HepG2 (cell line): ENCODE measurements around the gene PRR36. TPM values are rescaled to one million over a fixed set of nuclear protein-coding genes. Genes with fewer than 3 reads are reported as not detected.

ENCODE experiments used
- BCL3 ChIP-seq: sonication (generic); formaldehyde crosslinking; IDR thresholded peaks from 2 replicates; pipeline ENCODE4 v1.5.1; 2020; ENCODE audit warnings: mild to moderate bottlenecking, missing genetic modification reagents, moderate library complexity
- CBX5 ChIP-seq: sonication (generic); formaldehyde crosslinking; IDR thresholded peaks from 2 replicates; pipeline ENCODE4 v1.4.0; 2020; ENCODE audit warnings: missing genetic modification reagents, borderline replicate concordance
- CREB1 ChIP-seq, 2 experiments: fragments of 450-650 bp in 1 of 2; IDR thresholded peaks; 2 replicates each; pipeline ENCODE4 v1.6.1; 2016 to 2017; ENCODE audit warnings: control low read depth in 1 of 2, mild to moderate bottlenecking in 1 of 2, missing compliant biosample characterization in 1 of 2, missing genetic modification characterization in 1 of 2
- HIC2 ChIP-seq: sonication (generic); formaldehyde crosslinking; IDR thresholded peaks from 2 replicates; pipeline ENCODE4 v1.9.0; 2022; ENCODE audit warnings: low read depth, missing genetic modification reagents
- KIAA2018 ChIP-seq: sonication (generic); formaldehyde crosslinking; IDR thresholded peaks from 2 replicates; pipeline ENCODE4 v1.5.0; 2020; ENCODE audit warnings: mild to moderate bottlenecking, missing genetic modification reagents, borderline replicate concordance
- ZBTB38 ChIP-seq: sonication (generic); formaldehyde crosslinking; IDR thresholded peaks from 2 replicates; pipeline ENCODE4 v1.5.1; 2020; ENCODE audit warnings: mild to moderate bottlenecking, missing genetic modification reagents
- ZNF264 ChIP-seq: sonication (generic); formaldehyde crosslinking; IDR thresholded peaks from 2 replicates; pipeline ENCODE4 v1.4.0; 2020; ENCODE audit warnings: missing genetic modification reagents
- ZNF646 ChIP-seq: sonication (generic); formaldehyde crosslinking; IDR thresholded peaks from 2 replicates; pipeline ENCODE4 v1.9.0; 2021; ENCODE audit warnings: mild to moderate bottlenecking, missing genetic modification reagents
- polyA plus RNA-seq, 8 experiments: library from polyadenylated mRNA; depleted of rRNA in 3 of 8; stranded (reverse) in 7 of 8; unstranded in 1 of 8; fragments of >200 nt; fragmentation: Illumina TruSeq in 4 of 8; extraction: Trizol in 4 of 8; gene quantifications; 2 replicates each; pipeline versions ENCODE4 v1.2.1 to v1.2.3, GENCODE V29; 2011 to 2016; ENCODE audit warnings: low read depth in 4 of 8, missing spikeins in 1 of 8, mixed read lengths in 1 of 8; ENCODE audit not compliant: insufficient read depth in 1 of 8
- total RNA-seq, 5 experiments: library from RNA; depleted of rRNA; stranded (reverse); fragments of >200 nt; fragmentation: Illumina TruSeq; extraction: Trizol; gene quantifications; 2 replicates each; pipeline ENCODE4 v1.2.3, GENCODE V29; 2016; ENCODE audit warnings: low read depth in 1 of 5

PRR36 gene
- total and polyA plus RNA-seq, 2 of the 13 experiments (the other 11 are each of a cell fraction or from before 2014, with no cell fraction given), result 0.07 to 0.17 TPM

GRCh38 chr19:7919610-7920518, 45.7 kb upstream of the PRR36 start, which contains the start of gene SNAPC2 (continued):
- TF ChIP-seq ZNF646 (CRISPR knock-in tag) (no peak), CREB1 (IDR thresholded peaks at IDR 0.05) (no peak), CREB1 (CRISPR knock-in tag; IDR thresholded peaks at IDR 0.05) (no peak), BCL3 (peak; percentile 58; the same call in 1 of the 2 replicates), CBX5 (CRISPR knock-in tag) (0 out of 2 replicates have a peak, but pooled peaks have one; percentile 34), KIAA2018 (CRISPR knock-in tag) (no peak), HIC2 (no peak), ZBTB38 (CRISPR knock-in tag) (peak; percentile 28; the same call in 1 of the 2 replicates), ZNF264 (CRISPR knock-in tag) (peak; percentile 66; the same call in 1 of the 2 replicates)
